ENCODE data around the gene CD2AP. TPM values are rescaled to one million over a fixed set of nuclear protein-coding genes. Genes with fewer than 3 reads are reported as not detected.

Gene CD2AP
- total RNA-seq, 1 donor, result 30.4 TPM

- no peak overlapping the region for H3K4me3 ChIP-seq (ENCODE audit: insufficient read depth, low read length)
- peaks cover 13% of the 10 kb centered on the region for H3K79me2 ChIP-seq (ENCODE audit: insufficient read depth, low read length)
- no peak overlapping the region for H2AFZ ChIP-seq (ENCODE audit: low read length)
- no peak overlapping the region for H3K4me2 ChIP-seq (ENCODE audit: insufficient read depth, low read length)
- no peak for TF ChIP-seq CTCF (IDR thresholded peaks at IDR 0.05; ENCODE audit: extremely low read depth, low read depth, low read length)
- no peak for DNase-seq (ENCODE audit: insufficient read length, low spot score, missing footprints)
- no peaks in the 10 kb centered on the region for H3K4me1 ChIP-seq (ENCODE audit: insufficient read depth, low read length)
- no peak overlapping the region for H3K27ac ChIP-seq (ENCODE audit: low read depth, low read length)
- H3K27me3 ChIP-seq (ENCODE audit: insufficient read depth, low read length), result no peaks in the 10 kb centered on the region
- H3K36me3 ChIP-seq (ENCODE audit: insufficient read depth, low read length), result no peaks in the 10 kb centered on the region
- peaks cover 4% of the 10 kb centered on the region for H4K20me1 ChIP-seq (ENCODE audit: insufficient read depth, low read length)
- H3K9me3 ChIP-seq (ENCODE audit: low read depth, low read length), result no peaks in the 10 kb centered on the region
These were observed 55.5 kb downstream of the CD2AP start for GRCh38 chr6:47532981-47533585.

GRCh38 chr6:47534063-47534462 is 56.5 kb downstream of the CD2AP start:
- Histone ChIP-seq H2AFZ (ENCODE audit: low read length) (no peak overlapping the region), H3K4me2 (ENCODE audit: insufficient read depth, low read length) (no peak overlapping the region), H4K20me1 (ENCODE audit: insufficient read depth, low read length) (peaks cover 4% of the 10 kb centered on the region), H3K27me3 (ENCODE audit: insufficient read depth, low read length) (no peaks in the 10 kb centered on the region), H3K79me2 (ENCODE audit: insufficient read depth, low read length) (peaks cover 7% of the 10 kb centered on the region), H3K27ac (ENCODE audit: low read depth, low read length) (no peak overlapping the region), H3K36me3 (ENCODE audit: insufficient read depth, low read length) (no peaks in the 10 kb centered on the region), H3K9me3 (ENCODE audit: low read depth, low read length) (no peaks in the 10 kb centered on the region), H3K4me1 (ENCODE audit: insufficient read depth, low read length) (no peaks in the 10 kb centered on the region), H3K4me3 (ENCODE audit: insufficient read depth, low read length) (no peak overlapping the region)
- TF ChIP-seq CTCF (IDR thresholded peaks at IDR 0.05; ENCODE audit: extremely low read depth, low read depth, low read length), result no peak
- DNase-seq (ENCODE audit: insufficient read length, low spot score, missing footprints), result no peak

- Histone ChIP-seq H3K36me3 (ENCODE audit: insufficient read depth, low read length) (no peaks in the 10 kb centered on the region), H3K4me1 (ENCODE audit: insufficient read depth, low read length) (no peaks in the 10 kb centered on the region), H3K27ac (ENCODE audit: low read depth, low read length) (no peak overlapping the region), H3K4me3 (ENCODE audit: insufficient read depth, low read length) (no peak overlapping the region), H3K9me3 (ENCODE audit: low read depth, low read length) (no peaks in the 10 kb centered on the region), H3K4me2 (ENCODE audit: insufficient read depth, low read length) (no peak overlapping the region), H3K79me2 (ENCODE audit: insufficient read depth, low read length) (no peaks in the 10 kb centered on the region), H4K20me1 (ENCODE audit: insufficient read depth, low read length) (no peaks in the 10 kb centered on the region), H3K27me3 (ENCODE audit: insufficient read depth, low read length) (no peaks in the 10 kb centered on the region), H2AFZ (ENCODE audit: low read length) (no peak overlapping the region)
- no peak for DNase-seq (ENCODE audit: insufficient read length, low spot score, missing footprints)
- TF ChIP-seq CTCF (IDR thresholded peaks at IDR 0.05; ENCODE audit: extremely low read depth, low read depth, low read length), result no peak
These were observed 58.0 kb downstream of the CD2AP start for GRCh38 chr6:47535316-47536225.

GRCh38 chr6:47536816-47537401 is 59.3 kb downstream of the CD2AP start:
- no peak for TF ChIP-seq CTCF (IDR thresholded peaks at IDR 0.05; ENCODE audit: extremely low read depth, low read depth, low read length)
- H3K27me3 ChIP-seq (ENCODE audit: insufficient read depth, low read length), result no peaks in the 10 kb centered on the region
- H3K9me3 ChIP-seq (ENCODE audit: low read depth, low read length), result no peaks in the 10 kb centered on the region
- H4K20me1 ChIP-seq (ENCODE audit: insufficient read depth, low read length), result no peaks in the 10 kb centered on the region
- no peak overlapping the region for H2AFZ ChIP-seq (ENCODE audit: low read length)
- no peak overlapping the region for H3K27ac ChIP-seq (ENCODE audit: low read depth, low read length)
- no peaks in the 10 kb centered on the region for H3K36me3 ChIP-seq (ENCODE audit: insufficient read depth, low read length)
- H3K4me2 ChIP-seq (ENCODE audit: insufficient read depth, low read length), result no peak overlapping the region
- no peak overlapping the region for H3K4me3 ChIP-seq (ENCODE audit: insufficient read depth, low read length)
- DNase-seq (ENCODE audit: insufficient read length, low spot score, missing footprints), result no peak
- H3K79me2 ChIP-seq (ENCODE audit: insufficient read depth, low read length), result peaks cover 2% of the 10 kb centered on the region
- H3K4me1 ChIP-seq (ENCODE audit: insufficient read depth, low read length), result no peaks in the 10 kb centered on the region
